ENCODE measurements around the gene DPM1. TPM values are rescaled to one million over a fixed set of nuclear protein-coding genes. Genes with fewer than 3 reads are reported as not detected.

DPM1 gene
- total and polyA plus RNA-seq, 12 donors: 29.4 to 52.8 (median 48.0) TPM

DNA sequence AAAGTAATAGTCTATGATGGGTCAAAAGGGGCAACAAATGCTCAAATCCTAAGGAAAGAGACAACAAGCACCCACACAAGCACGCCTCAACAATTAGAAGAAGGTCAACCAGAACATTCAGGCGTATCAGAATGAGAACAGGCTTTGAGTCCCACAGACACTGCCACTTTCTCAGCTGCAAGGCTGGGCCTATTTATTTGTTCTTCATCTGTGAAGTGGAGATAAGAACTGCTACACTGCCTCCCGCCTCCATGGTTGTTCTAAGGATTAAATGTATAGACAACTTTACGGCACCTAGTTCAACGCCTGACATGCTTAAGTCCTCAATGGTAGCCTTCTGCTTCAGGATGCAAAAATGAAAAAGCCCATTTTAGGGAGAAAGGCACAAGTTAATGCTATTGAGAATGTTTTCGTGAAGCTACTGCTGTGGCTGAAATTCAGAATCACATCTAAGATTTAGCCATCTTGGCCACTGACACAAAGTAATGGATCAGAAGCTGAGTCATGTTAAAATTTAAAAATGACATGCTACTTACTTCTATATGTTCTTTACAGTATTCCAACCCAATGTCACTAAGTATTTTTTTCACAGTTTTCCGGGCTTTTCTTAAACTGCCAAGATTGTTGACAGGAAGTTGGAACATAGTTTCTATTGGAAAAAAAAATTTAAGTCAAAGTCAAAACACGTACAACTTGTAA lies 54.8 kb downstream of the DPM1 start:
- peaks cover 0 to 48% (median 16%) of the 10 kb centered on the region in 9 donors for H3K4me1 ChIP-seq
- H3K36me3 ChIP-seq: peaks cover 0 to 54% (median 4%) of the 10 kb centered on the region in 9 donors
- no peaks in the 10 kb centered on the region for H3K9me3 ChIP-seq
- H3K27me3 ChIP-seq: no peaks in the 10 kb centered on the region
- no peak for ATAC-seq
- intact Hi-C loops (cut with DNase I): no loop called here
- WGBS, 2 donors: 76 to 78% methylated on average over 8 of the region's 8 CpGs
- TF ChIP-seq, protein P1, sequence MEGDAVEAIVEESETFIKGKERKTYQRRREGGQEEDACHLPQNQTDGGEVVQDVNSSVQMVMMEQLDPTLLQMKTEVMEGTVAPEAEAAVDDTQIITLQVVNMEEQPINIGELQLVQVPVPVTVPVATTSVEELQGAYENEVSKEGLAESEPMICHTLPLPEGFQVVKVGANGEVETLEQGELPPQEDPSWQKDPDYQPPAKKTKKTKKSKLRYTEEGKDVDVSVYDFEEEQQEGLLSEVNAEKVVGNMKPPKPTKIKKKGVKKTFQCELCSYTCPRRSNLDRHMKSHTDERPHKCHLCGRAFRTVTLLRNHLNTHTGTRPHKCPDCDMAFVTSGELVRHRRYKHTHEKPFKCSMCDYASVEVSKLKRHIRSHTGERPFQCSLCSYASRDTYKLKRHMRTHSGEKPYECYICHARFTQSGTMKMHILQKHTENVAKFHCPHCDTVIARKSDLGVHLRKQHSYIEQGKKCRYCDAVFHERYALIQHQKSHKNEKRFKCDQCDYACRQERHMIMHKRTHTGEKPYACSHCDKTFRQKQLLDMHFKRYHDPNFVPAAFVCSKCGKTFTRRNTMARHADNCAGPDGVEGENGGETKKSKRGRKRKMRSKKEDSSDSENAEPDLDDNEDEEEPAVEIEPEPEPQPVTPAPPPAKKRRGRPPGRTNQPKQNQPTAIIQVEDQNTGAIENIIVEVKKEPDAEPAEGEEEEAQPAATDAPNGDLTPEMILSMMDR (IDR thresholded peaks at IDR 0.05): no peak
- H3K4me3 ChIP-seq: no peak overlapping the region
- no peak for DNase-seq
- no peak overlapping the region for H3K27ac ChIP-seq

DNA sequence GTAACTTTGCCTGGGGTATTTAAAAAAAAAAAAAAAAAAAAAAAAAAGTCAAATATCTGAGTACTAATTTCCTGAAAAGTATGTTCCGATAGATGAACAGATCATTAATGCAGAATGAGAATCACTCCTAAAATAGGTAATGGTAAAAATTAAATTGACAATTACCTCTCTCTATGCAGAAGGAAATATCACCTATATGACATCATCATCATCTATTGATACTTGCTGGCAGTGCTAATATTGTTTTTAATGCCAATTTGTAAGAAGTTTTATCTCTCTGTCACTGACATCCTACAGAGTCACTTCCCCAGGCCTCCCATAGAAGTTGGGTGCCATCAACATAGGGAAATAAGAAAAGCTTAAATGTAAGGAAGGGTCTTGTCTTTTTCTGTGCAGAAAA lies 57.0 kb downstream of the DPM1 start:
- TF ChIP-seq, protein P1 (IDR thresholded peaks at IDR 0.05): no peak
- DNase-seq (no peak), ATAC-seq (no peak)
- H3K36me3 ChIP-seq: peaks cover 0 to 76% (median 4%) of the 10 kb centered on the region in 9 donors
- WGBS, 2 donors: 91 to 93% methylated on average over 1 of the region's 1 CpG
- no peak overlapping the region for H3K4me3 ChIP-seq
- intact Hi-C loops (cut with DNase I): no loop called here
- no peak overlapping the region for H3K27ac ChIP-seq
- peaks cover 0 to 35% (median 16%) of the 10 kb centered on the region in 9 donors for H3K4me1 ChIP-seq
- H3K27me3 ChIP-seq: no peaks in the 10 kb centered on the region
- H3K9me3 ChIP-seq: no peaks in the 10 kb centered on the region

DNA sequence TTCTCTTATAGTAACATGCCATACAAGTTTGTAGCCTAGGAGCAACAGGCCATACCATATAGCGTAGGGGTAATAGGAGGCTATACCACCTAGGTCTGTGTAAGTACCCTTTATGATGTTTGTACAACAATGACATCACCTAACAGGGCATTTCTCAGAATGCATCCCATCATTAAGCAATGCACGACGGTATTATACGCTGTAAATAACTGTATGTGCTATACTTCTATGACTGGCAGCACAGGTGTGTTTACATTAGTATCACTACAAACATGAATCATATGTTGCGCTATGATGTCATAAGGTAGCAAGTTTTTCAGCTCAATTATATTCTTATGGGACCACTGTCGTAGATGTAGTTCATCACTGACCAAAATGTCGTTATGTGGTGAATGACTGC lies 58.1 kb downstream of the DPM1 start:
- intact Hi-C loops (cut with DNase I): no loop called here
- ATAC-seq (no peak), DNase-seq (no peak)
- Histone ChIP-seq H3K27ac (no peak overlapping the region), H3K4me3 (no peak overlapping the region), H3K27me3 (no peaks in the 10 kb centered on the region), H3K4me1 (peaks cover 0 to 25% (median 12%) of the 10 kb centered on the region in 9 donors), H3K9me3 (no peaks in the 10 kb centered on the region), H3K36me3 (peaks cover 0 to 85% (median 4%) of the 10 kb centered on the region in 9 donors)
- WGBS, 2 donors: 97 to 98% methylated on average over 7 of the region's 7 CpGs
- TF ChIP-seq, protein P1 (IDR thresholded peaks at IDR 0.05): no peak

DNA sequence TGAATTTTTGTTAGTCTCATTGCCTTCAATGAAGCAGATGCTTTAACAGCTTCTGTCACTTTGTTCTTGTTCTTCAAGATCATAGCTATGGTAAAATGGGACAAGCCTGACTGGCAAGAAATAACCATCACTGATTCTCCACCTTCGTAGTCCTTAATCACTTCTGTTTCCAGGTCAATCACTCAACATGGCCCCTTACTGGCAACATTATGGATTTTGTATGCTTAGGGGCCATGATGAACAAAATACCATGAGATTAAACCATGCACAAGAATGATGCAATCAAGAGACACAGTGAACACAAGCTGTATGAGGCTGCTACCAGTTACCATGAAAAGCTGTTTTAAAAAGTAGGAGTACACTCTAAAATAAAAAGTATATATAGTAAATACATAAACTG lies 59.9 kb downstream of the DPM1 start:
- ATAC-seq (no peak), DNase-seq (no peak)
- Histone ChIP-seq H3K27ac (no peak overlapping the region), H3K27me3 (no peaks in the 10 kb centered on the region), H3K9me3 (no peaks in the 10 kb centered on the region), H3K36me3 (peaks cover 0 to 100% (median 15%) of the 10 kb centered on the region in 9 donors), H3K4me1 (peaks cover 0 to 7% (median 3%) of the 10 kb centered on the region in 9 donors), H3K4me3 (no peak overlapping the region)
- intact Hi-C loops (cut with DNase I): no loop called here
- TF ChIP-seq, protein P1 (IDR thresholded peaks at IDR 0.05): no peak
- WGBS, 2 donors: 88 to 90% methylated on average over 1 of the region's 1 CpG
